ACC112 (cell line): ENCODE measurements around the gene KRT86.
A peak's percentile ranks its signal among the peaks of the same experiment; 100 is the strongest.
"Not testable (repeated sequence)": the region's sequence is repeated elsewhere in the genome, so short reads cannot be mapped to it uniquely, and the experiment has no call there.

Experiments
- H2AFZ ChIP-seq: fragments of 200-600 bp; sonication (generic); one replicate; pipeline ENCODE4 v1.6.0; 2017; ENCODE audit warnings: antibody characterized with exemption, low read length; ENCODE audit not compliant: unreplicated experiment
- H3K27ac ChIP-seq: fragments of 200-600 bp; sonication (generic); 2 replicates; pipeline ENCODE4 v1.5.1; 2014; ENCODE audit warnings: low read depth, mild to moderate bottlenecking, antibody characterized with exemption, low read length, moderate library complexity
- H3K27me3 ChIP-seq: fragments of 200-600 bp; sonication (generic); 2 replicates; pipeline ENCODE4 v1.6.1; 2014; ENCODE audit warnings: mild to moderate bottlenecking, antibody characterized with exemption, low read length, moderate library complexity, mixed read lengths; ENCODE audit not compliant: insufficient read depth
- H3K36me3 ChIP-seq: fragments of 200-600 bp; sonication (generic); 2 replicates; pipeline ENCODE4 v1.6.1; 2016; ENCODE audit warnings: mild to moderate bottlenecking, antibody characterized with exemption, low read length, moderate library complexity, mixed read lengths; ENCODE audit not compliant: insufficient read depth
- H3K4me1 ChIP-seq: fragments of 200-600 bp; sonication (generic); one replicate; pipeline ENCODE4 v1.6.1; 2016; ENCODE audit warnings: low read length, mixed read lengths; ENCODE audit not compliant: insufficient read depth, unreplicated experiment, control insufficient read depth
- H3K4me3 ChIP-seq: fragments of 200-600 bp; sonication (generic); 2 replicates; pipeline ENCODE4 v1.5.1; 2014; ENCODE audit warnings: mild to moderate bottlenecking, low read depth, low read length
- H3K79me2 ChIP-seq: fragments of 200-600 bp; sonication (generic); one replicate; pipeline ENCODE4 v1.6.0; 2016; ENCODE audit warnings: low read length; ENCODE audit not compliant: control insufficient read depth, unreplicated experiment, insufficient read depth

Gene KRT86

GRCh38 chr12:52278575-52279421 is 4.4 kb downstream of the KRT86 start:
- Histone ChIP-seq H3K79me2 (no peaks in the 10 kb centered on the region), H3K36me3 (no peaks in the 10 kb centered on the region), H3K27ac (peak overlapping the region; percentile 100), H3K4me1 (peaks cover 39% of the 10 kb centered on the region), H3K27me3 (no peaks in the 10 kb centered on the region), H2AFZ (no peak overlapping the region), H3K4me3 (peak overlapping the region; percentile 53; the same call in 1 of the 2 replicates)

GRCh38 chr12:52279422-52280318 is 5.2 kb downstream of the KRT86 start:
- H2AFZ ChIP-seq, result no peak overlapping the region
- peak overlapping the region; percentile 1; the same call in 1 of the 2 replicates for H3K4me3 ChIP-seq
- H3K27ac ChIP-seq, result peak overlapping the region; percentile 100
- H3K4me1 ChIP-seq, result peaks cover 43% of the 10 kb centered on the region
- H3K36me3 ChIP-seq, result no peaks in the 10 kb centered on the region
- H3K27me3 ChIP-seq, result no peaks in the 10 kb centered on the region
- no peaks in the 10 kb centered on the region for H3K79me2 ChIP-seq

- Histone ChIP-seq H3K27me3 (no peaks in the 10 kb centered on the region), H3K4me1 (peaks cover 50% of the 10 kb centered on the region), H3K4me3 (peak overlapping the region; percentile 35; the same call in 1 of the 2 replicates), H3K27ac (peak overlapping the region; percentile 100), H2AFZ (no peak overlapping the region), H3K79me2 (no peaks in the 10 kb centered on the region), H3K36me3 (no peaks in the 10 kb centered on the region)
These were observed 5.9 kb downstream of the KRT86 start for GRCh38 chr12:52280319-52280795.

- peak overlapping the region; percentile 35; the same call in 1 of the 2 replicates for H3K4me3 ChIP-seq
- no peaks in the 10 kb centered on the region for H3K27me3 ChIP-seq
- peaks cover 56% of the 10 kb centered on the region for H3K4me1 ChIP-seq
- no peak overlapping the region for H2AFZ ChIP-seq
- H3K79me2 ChIP-seq, result no peaks in the 10 kb centered on the region
- H3K27ac ChIP-seq, result peak overlapping the region; percentile 100
- H3K36me3 ChIP-seq, result no peaks in the 10 kb centered on the region
These were observed 6.5 kb downstream of the KRT86 start for GRCh38 chr12:52280796-52281560.

GRCh38 chr12:52284562-52285171 is 10.2 kb downstream of the KRT86 start:
- Histone ChIP-seq H3K36me3 (no peaks in the 10 kb centered on the region), H3K27me3 (no peaks in the 10 kb centered on the region), H3K79me2 (no peaks in the 10 kb centered on the region), H3K27ac (peak overlapping the region; percentile 77), H2AFZ (no peak overlapping the region), H3K4me1 (peaks cover 38% of the 10 kb centered on the region), H3K4me3 (no peak overlapping the region)

- Histone ChIP-seq H3K36me3 (no peaks in the 10 kb centered on the region), H3K4me3 (no peak overlapping the region), H3K27ac (peak overlapping the region; percentile 77), H3K4me1 (peaks cover 33% of the 10 kb centered on the region), H3K79me2 (no peaks in the 10 kb centered on the region), H2AFZ (no peak overlapping the region), H3K27me3 (no peaks in the 10 kb centered on the region)
These were observed 10.8 kb downstream of the KRT86 start for GRCh38 chr12:52285172-52285745.

GRCh38 chr12:52285851-52286530 is 11.5 kb downstream of the KRT86 start:
- Histone ChIP-seq H2AFZ (no peak overlapping the region), H3K4me3 (no peak overlapping the region), H3K36me3 (no peaks in the 10 kb centered on the region), H3K27ac (peak overlapping the region; percentile 77), H3K27me3 (no peaks in the 10 kb centered on the region), H3K79me2 (no peaks in the 10 kb centered on the region), H3K4me1 (peaks cover 27% of the 10 kb centered on the region)

- H3K36me3 ChIP-seq, H3K27ac ChIP-seq, H3K79me2 ChIP-seq, H3K4me3 ChIP-seq, H2AFZ ChIP-seq, H3K27me3 ChIP-seq: not testable (repeated sequence)
- peaks cover 18% of the 10 kb centered on the region for H3K4me1 ChIP-seq
These were observed 12.7 kb downstream of the KRT86 start for GRCh38 chr12:52286857-52287785.
